ENCODE data around the gene ACKR2.

DNA sequence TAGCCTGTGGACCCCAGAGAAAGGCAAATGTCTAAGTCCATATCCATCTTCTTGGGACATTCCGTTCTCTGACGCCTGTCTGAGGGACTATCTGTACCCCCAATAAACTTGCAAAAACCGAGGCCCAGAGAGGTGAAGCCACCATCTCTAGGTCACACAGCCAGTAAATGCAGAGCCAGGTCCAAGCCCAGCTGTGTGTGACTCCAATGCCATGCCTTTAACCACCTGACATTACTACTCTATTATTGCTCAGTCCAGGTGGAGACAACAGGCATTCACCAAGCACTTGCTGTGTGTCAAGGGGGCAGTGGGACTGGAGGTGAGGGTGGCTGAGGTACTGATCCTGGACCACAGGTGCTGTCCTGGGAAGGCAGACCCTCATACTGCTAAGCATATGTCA is 41.0 kb downstream of the ACKR2 start:
- TF ChIP-seq, protein P1, sequence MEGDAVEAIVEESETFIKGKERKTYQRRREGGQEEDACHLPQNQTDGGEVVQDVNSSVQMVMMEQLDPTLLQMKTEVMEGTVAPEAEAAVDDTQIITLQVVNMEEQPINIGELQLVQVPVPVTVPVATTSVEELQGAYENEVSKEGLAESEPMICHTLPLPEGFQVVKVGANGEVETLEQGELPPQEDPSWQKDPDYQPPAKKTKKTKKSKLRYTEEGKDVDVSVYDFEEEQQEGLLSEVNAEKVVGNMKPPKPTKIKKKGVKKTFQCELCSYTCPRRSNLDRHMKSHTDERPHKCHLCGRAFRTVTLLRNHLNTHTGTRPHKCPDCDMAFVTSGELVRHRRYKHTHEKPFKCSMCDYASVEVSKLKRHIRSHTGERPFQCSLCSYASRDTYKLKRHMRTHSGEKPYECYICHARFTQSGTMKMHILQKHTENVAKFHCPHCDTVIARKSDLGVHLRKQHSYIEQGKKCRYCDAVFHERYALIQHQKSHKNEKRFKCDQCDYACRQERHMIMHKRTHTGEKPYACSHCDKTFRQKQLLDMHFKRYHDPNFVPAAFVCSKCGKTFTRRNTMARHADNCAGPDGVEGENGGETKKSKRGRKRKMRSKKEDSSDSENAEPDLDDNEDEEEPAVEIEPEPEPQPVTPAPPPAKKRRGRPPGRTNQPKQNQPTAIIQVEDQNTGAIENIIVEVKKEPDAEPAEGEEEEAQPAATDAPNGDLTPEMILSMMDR (IDR thresholded peaks at IDR 0.05), result no peak
- TF ChIP-seq ZFX (IDR thresholded peaks at IDR 0.05; ENCODE audit: borderline replicate concordance), result no peak
